ENCODE measurements around the gene ZP3. TPM values are rescaled to one million over a fixed set of nuclear protein-coding genes. Genes with fewer than 3 reads are reported as not detected.

The ZP3 gene
- total RNA-seq (2021) (14.2 and 20.9 TPM in 2 replicates), Bru-seq, nascent RNA (percentile 45 among the genes with signal in this experiment), BruChase-seq, experiment 1, labeled RNA remaining after a 2-hour chase (percentile 45 among the genes with signal in this experiment), BruChase-seq, experiment 2, labeled RNA remaining after a 6-hour chase (percentile 48 among the genes with signal in this experiment)
- long read RNA-seq, transcript ZP3-201 (9 exons, 1,483 nt) = major isoform, 32 of 38 reads
- long read RNA-seq, partial matches to known transcripts = 0 of 38 reads
- long read RNA-seq, other reads (novel, unspliced or antisense) = 5 of 38 reads

GRCh38 chr7:76424413-76425111 lies at the start of gene ZP3:
Gene ZP3, plus strand, starts transcription at chr7:76424950. Its CDS starts 15 bp downstream, at chr7:76424965.
- H3K36me3 ChIP-seq (ENCODE audit: low read depth) = no peaks in the 10 kb centered on the region
- peak within 1 kb of the TSS; percentile 48 for H3K4me2 ChIP-seq
- no peaks in the 10 kb centered on the region for H3K9me2 ChIP-seq (ENCODE audit: insufficient read depth)
- H2AFZ ChIP-seq = no peak within 1 kb of the TSS
- H3K9me3 ChIP-seq (ENCODE audit: insufficient read depth, low read depth) = no peaks in the 10 kb centered on the region
- H3K79me2 ChIP-seq (ENCODE audit: low read depth) = no peaks in the 10 kb centered on the region
- no peak within 1 kb of the TSS for H3K4me3 ChIP-seq
- TF ChIP-seq CTCF (conservative IDR thresholded peaks at IDR 0.05) (no peak), EZH2 (IDR thresholded peaks at IDR 0.05; ENCODE audit: low read depth) (no peak)
- peak within 1 kb of the TSS; percentile 78 for H3K27ac ChIP-seq
- peaks cover 39% of the 10 kb centered on the region for H3F3A ChIP-seq (ENCODE audit: insufficient read depth, low read depth)
- intact Hi-C loops (cut with micrococcal nuclease; ENCODE audit: unreplicated experiment) = loop anchor here (5.0 kb wide), 1 partner anchor 82 kb away; no protein-coding TSS in a partner anchor
- CTCF ChIA-PET = no interaction called here
- peaks cover 48% of the 10 kb centered on the region for H3K4me1 ChIP-seq (replicated peaks; ENCODE audit: insufficient read depth)
- H3K27me3 ChIP-seq (ENCODE audit: insufficient read depth, low read depth) = no peaks in the 10 kb centered on the region
- no TSS peak for BruUV-seq (replicated peaks)
- no peak for DNase-seq
- POLR2A ChIA-PET (ENCODE audit: unreplicated experiment) = interaction anchor here (1.1 kb wide), 1 partner anchor 60 kb away, joined by 3 read pairs; no protein-coding TSS in a partner anchor
- no peaks in the 10 kb centered on the region for H4K20me1 ChIP-seq (ENCODE audit: insufficient read depth)

- no peak for DNase-seq
- no peak for TF ChIP-seq EZH2 (IDR thresholded peaks at IDR 0.05; ENCODE audit: low read depth)
- H3K27me3 ChIP-seq (ENCODE audit: insufficient read depth, low read depth) = no peaks in the 10 kb centered on the region
- ChIA-PET POLR2A (ENCODE audit: unreplicated experiment) (interaction anchor here (0.6 kb wide), 1 partner anchor 57 kb away, joined by 3 read pairs; no protein-coding TSS in a partner anchor), CTCF (no interaction called here)
- H3K27ac ChIP-seq = no peak overlapping the region
- intact Hi-C loops (cut with micrococcal nuclease; ENCODE audit: unreplicated experiment) = no loop called here
- no peaks in the 10 kb centered on the region for H3K79me2 ChIP-seq (ENCODE audit: low read depth)
- H3K9me2 ChIP-seq (ENCODE audit: insufficient read depth) = no peaks in the 10 kb centered on the region
- no peaks in the 10 kb centered on the region for H3K9me3 ChIP-seq (ENCODE audit: insufficient read depth, low read depth)
- H2AFZ ChIP-seq = no peak overlapping the region
- H4K20me1 ChIP-seq (ENCODE audit: insufficient read depth) = no peaks in the 10 kb centered on the region
- H3K4me2 ChIP-seq = no peak overlapping the region
- no peaks in the 10 kb centered on the region for H3K36me3 ChIP-seq (ENCODE audit: low read depth)
- H3K4me3 ChIP-seq = no peak overlapping the region
- no TSS peak for BruUV-seq (replicated peaks)
- peaks cover 41% of the 10 kb centered on the region for H3F3A ChIP-seq (ENCODE audit: insufficient read depth, low read depth)
- H3K4me1 ChIP-seq (replicated peaks; ENCODE audit: insufficient read depth) = peaks cover 45% of the 10 kb centered on the region
These were observed 49.5 kb upstream of the ZP3 start for GRCh38 chr7:76375251-76375650.

- no peak overlapping the region for H3K4me2 ChIP-seq
- ChIA-PET CTCF (no interaction called here), POLR2A (ENCODE audit: unreplicated experiment) (interaction anchor here (0.5 kb wide), 1 partner anchor 13 kb away, joined by 3 read pairs; no protein-coding TSS in a partner anchor)
These were observed 47.4 kb upstream of the ZP3 start for GRCh38 chr7:76377186-76377918.

More at GRCh38 chr7:76377186-76377918, 47.4 kb upstream of the ZP3 start:
- Histone ChIP-seq H3K27ac (no peak overlapping the region), H3K79me2 (ENCODE audit: low read depth) (no peaks in the 10 kb centered on the region), H3K36me3 (ENCODE audit: low read depth) (no peaks in the 10 kb centered on the region), H3K9me2 (ENCODE audit: insufficient read depth) (no peaks in the 10 kb centered on the region), H3K27me3 (ENCODE audit: insufficient read depth, low read depth) (no peaks in the 10 kb centered on the region), H3K4me1 (replicated peaks; ENCODE audit: insufficient read depth) (peaks cover 42% of the 10 kb centered on the region), H3K9me3 (ENCODE audit: insufficient read depth, low read depth) (no peaks in the 10 kb centered on the region), H4K20me1 (ENCODE audit: insufficient read depth) (no peaks in the 10 kb centered on the region), H3F3A (ENCODE audit: insufficient read depth, low read depth) (peaks cover 49% of the 10 kb centered on the region), H3K4me3 (no peak overlapping the region), H2AFZ (no peak overlapping the region)
- DNase-seq = no peak
- no TSS peak for BruUV-seq (replicated peaks)
- TF ChIP-seq EZH2 (IDR thresholded peaks at IDR 0.05; ENCODE audit: low read depth) (no peak), CTCF (conservative IDR thresholded peaks at IDR 0.05) (no peak)
- intact Hi-C loops (cut with micrococcal nuclease; ENCODE audit: unreplicated experiment) = no loop called here

Measured in PC-9 (cell line).